HG03575 (cell line): ENCODE results near the gene MET.
"Not testable (repeated sequence)": the region's sequence is repeated elsewhere in the genome, so short reads cannot be mapped to it uniquely, and the experiment has no call there.

Source experiments
- ATAC-seq: cut with Tn5 transposase; IDR thresholded peaks from one replicate; pipeline ENCODE4 v1.9.1; 2021; ENCODE audit not compliant: unreplicated experiment, insufficient number of reproducible peaks, low FRiP score; ENCODE audit errors: extremely low read depth

MET gene

DNA sequence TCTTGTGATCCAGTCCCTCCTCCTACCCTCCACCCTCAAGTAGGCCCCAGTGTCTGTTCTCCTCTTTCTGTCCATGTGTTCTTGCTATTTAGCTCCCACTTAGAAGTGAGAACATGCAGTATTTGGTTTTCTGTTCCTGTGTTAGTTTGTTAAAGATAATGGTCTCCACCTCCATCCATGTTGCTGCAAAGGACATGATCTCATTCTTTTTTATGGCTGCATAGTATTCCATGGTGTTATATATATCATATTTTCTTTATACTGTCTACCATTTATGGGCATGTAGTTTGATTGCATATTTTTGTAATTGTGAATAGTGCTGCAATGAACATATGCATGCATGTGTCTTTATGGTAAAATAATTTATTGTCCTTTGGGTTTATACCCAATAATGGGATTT is 12.7 kb upstream of the MET start:
- not testable (repeated sequence) for ATAC-seq

DNA sequence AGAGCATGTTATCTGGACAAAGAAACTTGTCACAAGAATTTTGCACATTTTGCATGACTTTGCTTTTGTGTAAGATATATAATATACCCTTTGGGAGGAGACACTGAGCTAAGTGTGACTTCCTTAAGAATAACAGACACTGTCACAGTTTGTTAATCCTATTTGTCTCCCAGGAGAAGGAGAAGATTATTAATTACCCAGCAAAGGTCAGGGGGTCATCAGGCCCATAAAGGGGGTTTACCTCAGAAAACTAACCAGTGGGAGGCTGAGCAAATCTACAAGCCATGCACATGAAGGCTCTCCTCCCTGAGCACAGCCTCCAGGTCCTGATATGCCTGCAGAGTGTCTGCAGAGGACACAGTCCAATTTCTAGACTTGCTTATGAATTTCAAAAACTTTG is 10.1 kb upstream of the MET start:
- no peak for ATAC-seq

DNA sequence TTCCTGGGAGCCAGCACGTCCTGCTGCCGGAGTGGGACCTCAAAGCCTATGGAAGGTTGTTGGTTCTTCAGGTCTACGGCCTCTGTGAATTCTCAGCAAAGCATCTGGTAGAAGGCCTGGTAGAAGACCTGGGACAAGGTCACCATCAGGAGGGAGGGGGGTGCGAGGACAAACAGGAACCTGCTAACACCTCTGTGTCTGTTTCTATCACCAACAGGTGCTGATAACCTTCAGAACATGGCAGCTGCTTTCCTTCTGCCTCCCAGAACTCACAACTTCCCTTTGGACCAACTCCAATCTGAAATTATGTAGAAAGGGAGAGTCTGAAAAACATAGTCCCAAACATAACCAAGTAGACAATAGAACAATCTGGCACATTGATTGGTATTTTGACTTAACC is 8.3 kb upstream of the MET start:
- ATAC-seq: no peak

DNA sequence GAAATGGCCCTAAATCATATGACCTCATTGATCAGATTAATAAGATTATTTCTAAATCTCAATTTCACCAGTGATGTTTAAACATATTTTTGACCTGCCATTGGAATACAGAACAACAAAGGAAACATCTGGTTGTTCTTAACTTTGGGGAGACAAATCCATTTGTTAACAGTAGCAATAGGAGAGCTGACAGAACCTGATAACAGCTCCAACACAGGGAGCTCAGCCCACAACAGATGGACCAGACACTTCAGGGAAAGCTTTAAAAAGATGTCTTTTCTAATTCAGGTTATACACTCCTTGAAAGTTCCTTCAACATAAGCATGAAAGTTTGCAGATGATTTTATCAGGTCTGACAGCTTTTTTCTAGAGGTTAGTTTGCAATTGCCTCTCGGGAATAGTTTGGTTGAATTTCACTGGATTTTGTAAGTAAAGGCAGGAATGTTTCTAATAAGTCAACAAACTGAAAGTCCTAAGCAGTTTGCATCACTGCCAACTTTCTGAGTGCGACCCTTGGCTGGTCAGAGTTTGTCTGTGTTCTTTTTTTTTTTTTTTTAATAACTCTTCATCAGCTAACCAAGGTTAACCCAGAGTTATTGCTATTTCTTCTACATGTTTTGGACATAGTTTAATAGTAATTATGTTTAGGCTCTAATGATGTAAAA is 6.5 kb upstream of the MET start:
- no peak for ATAC-seq

DNA sequence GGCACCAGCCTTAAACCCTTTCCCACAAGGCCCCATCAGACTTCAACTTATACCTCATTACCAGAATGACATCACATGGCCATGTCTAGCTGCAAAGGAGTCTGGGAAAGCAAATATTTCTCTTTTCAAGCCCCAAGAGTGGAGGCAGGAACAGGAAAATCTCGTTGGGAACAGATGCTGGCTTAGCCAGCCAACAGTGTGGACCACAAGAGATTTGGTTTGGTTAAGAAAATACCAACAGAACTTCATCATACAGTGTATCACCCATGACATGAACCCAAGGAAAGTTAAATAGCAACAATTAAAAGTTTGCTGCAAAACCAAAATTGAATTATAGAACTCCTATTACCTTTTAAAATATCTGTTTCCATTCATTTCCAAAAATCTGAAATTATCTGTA is 2.2 kb upstream of the MET start:
- no peak for ATAC-seq

DNA sequence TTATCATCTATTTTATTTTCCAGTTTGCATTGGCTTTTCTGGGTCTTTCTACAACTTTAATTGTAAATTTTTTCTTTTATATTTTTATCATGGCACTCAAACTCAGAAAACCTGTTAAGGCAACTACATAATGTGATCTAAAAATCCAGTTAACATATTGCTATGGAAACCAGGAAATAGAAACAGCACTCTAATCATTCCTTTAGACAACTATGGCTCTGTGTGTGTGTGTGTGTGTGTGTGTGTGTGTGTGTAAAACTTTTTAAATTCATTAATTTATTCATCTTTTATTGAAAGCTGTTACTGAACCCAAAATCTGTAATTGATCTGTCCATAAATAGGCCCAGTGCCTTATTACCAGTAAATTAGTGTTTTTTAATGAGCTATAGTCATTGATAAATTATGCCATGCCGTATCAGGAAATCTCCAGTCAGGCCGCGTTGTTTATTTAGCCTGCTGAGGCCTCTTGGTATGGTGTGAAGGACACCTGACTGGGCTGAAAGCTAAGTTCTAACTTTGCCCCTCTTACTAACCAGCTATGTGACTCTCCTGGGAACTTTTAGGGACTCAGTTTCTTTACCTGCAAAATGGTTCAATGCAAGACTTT is 1.5 kb upstream of the MET start:
- no peak for ATAC-seq

DNA sequence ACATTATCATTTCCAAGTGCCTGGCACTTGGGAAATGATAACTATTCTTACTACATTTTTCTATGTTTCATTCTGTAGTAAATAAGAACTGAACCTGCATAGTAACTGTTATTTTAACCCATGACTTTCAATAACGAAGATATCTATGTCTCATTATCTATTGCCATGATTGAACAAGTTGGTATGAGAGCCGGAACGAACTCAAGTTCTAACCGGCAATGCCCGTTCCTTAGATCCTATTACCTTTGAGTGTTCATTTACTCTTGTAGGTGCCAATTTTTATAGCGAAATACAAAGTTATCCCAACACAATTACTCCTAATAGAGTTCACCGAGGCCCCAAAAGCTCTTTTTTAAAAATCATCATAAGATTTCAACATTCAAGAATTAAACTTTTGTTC is 885 bp upstream of the MET start:
- no peak for ATAC-seq

DNA sequence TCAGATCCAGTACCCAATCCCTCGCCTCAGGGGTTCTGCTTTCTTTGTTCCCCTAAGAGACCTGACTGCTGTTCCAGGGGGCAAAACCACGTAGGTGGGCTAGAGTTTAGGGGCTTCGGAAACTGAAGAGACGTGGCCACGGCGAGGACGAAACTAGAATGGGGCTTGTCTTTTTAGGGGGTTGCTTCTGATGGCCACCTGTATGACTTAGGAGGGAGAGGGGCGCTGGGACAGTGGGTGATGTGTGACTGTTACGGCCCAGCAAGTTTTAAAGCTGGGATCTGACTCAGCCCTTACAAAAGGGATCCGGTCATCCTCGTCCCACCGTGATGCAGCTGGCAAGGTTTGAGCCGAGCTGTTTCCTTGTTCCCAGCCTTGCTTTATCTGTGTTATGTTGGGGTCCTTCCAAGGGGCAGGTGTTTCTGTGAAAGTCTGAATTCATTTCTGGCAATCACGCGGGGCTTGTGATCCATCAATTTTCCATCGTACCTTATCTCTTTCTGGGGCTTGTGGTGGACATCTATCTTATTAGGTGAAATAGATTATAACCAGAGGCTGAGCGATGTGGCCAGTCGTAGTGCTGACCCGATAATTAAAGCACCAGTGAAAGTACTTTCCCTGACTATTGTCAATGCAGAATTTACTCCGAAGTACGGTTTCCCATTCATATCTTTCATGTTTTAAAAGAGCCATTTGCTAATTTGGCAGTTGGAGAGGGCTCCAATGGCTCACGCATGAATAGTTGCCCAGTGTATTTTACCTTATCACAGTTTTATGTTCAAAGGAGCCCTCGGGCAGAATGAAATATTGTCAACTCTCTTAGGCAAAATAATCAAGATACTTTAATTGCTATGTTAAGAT is 830 bp downstream of the MET start:
- ATAC-seq: no peak

DNA sequence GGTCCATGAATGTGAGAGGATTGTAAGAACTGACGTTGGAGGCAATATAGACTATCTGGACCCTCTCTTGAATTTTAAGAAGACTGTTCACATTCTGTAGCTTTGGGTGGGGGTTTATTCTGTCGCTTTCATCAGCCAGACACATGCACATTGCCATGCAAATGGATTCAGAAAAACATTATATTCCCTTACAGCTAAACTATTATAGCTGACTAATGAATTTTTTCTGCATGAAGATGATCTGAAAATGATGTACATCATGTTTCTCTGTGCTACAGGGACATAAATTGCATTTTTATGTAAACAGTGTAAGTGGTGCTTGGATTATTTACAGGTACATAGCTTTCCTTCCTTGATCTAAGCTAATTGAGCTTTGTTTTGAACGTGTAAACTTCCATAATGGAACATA is 1.5 kb downstream of the MET start:
- ATAC-seq: no peak

DNA sequence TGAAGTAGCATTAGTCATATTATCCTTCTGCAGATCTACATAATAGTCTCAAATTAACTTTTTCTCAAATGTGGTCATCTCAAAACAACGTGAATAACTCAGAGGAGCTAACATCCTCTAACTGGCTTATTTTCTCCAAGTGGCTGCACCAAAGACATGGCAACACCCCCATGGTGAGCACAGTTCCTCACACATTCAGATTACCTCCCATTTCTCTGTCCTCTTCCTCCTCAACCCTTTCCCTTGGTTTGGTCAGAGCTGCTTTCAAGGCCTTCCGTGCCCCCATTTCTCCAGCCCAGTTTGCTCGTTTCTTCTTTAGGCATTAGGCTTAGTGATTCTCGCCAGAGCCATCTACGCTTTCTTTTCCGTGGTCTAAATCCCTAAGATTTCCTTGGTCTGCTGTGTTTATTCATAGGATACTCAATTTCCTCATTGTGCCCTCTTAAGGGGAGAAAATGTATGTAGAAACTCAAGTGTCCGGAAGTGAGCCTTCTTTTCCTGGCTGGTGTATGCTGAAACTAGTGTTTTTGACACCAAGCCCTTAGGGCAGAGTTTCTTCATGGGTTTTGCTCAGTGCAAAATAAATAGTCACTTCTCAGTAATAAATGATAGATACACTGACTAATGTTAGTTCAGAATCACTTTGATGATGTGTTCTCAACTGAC is 2.6 kb downstream of the MET start:
- no peak for ATAC-seq

DNA sequence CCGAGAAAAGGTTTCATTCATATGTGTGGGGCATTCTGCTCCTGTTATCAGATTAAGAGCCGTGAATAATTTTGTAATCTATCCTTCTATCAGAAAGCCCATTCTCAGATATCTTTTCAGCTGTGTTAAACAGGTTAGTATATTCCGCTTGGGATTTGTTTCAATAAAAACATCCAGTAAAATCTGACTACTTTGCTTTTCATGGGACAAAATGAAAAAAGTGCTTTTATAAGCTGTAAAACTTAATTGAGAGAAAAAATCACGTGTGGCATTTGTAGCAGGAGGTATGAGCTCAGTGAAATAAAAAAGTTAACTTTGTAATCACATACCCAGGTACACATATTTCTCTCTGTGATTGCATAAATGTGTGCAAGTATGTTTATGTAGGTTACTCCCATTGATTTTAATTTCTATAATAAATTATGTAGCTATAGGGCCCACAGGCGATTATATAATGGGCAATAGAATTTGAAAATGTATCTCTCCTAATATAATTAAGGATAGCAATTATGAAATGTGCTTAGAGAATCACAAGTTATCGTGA is 3.9 kb downstream of the MET start:
- ATAC-seq: no peak

DNA sequence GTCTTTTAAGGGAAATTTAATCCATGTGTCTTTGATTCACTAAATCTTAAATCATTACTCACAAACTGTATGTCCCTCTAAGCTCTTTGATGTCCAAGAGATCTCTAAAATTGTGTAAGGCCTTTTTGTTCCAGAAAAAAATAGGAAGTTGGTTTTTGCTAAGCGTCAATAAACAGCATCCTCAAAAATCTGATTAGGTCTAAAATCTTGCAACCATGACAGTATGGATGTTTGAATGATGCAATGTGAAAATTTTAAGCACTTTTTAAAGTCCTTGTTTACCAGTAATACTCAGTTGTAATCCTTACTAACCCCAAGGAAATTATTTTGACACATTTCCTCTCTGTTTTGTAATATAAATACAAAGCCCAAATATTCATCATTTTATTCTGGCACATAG is 6.8 kb downstream of the MET start:
- ATAC-seq: no peak

DNA sequence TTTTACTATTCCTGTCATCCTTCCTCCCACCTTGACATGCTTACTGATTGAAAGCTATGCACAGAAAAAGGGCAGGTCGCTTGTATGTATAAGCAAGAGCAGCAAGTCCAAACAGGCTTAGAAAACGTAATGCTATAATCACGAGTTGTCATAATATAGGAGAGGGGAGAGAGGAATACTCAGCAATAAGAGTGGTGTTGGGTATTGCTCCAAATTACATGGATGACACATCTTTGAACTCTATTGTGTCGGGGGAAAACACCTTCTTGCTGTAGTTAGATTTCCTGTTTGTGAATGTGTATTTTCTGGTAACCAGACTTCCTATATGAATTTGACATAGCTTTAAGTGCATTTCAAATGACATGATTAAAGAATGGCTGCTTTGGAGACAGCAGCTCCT is 7.5 kb downstream of the MET start:
- ATAC-seq: peak; percentile 41

DNA sequence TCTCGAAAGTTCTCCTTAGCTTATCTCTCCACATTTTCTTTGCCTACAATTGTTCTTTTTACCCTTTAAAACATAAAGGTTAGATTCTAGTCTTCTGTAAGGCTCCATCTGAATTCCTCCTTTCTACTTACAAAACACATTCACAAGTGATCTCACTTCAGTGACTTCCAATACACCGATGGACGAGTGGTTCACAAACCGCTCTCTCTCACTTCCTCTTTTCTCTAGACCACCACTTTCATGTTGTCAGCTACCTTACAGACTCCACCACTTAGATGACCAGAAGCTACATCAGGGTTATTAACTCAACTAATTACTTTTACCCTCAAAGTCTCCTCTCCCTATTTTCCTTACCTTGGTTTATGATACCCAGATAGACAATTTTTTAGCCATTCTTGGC is 11.8 kb downstream of the MET start:
- ATAC-seq: peak; percentile 99

DNA sequence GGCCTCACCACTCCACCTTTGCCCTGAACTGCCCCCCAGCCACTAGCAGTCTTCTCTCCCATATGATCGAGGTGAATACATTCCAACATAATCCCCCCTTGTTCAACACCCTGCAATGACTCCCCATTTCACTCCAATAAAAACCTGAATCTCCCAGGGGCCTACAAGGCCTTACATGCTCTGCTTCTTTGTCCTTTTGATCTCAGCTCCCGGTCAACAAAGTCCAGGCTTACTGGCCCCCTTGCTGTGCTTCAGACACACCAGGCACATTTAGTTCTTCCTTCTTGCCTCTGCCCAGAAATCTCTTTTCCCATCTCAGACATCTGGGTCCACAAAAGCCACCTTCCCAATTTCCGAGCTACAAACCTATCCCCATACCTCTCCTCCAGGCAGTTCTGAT is 14.0 kb downstream of the MET start:
- no peak for ATAC-seq

DNA sequence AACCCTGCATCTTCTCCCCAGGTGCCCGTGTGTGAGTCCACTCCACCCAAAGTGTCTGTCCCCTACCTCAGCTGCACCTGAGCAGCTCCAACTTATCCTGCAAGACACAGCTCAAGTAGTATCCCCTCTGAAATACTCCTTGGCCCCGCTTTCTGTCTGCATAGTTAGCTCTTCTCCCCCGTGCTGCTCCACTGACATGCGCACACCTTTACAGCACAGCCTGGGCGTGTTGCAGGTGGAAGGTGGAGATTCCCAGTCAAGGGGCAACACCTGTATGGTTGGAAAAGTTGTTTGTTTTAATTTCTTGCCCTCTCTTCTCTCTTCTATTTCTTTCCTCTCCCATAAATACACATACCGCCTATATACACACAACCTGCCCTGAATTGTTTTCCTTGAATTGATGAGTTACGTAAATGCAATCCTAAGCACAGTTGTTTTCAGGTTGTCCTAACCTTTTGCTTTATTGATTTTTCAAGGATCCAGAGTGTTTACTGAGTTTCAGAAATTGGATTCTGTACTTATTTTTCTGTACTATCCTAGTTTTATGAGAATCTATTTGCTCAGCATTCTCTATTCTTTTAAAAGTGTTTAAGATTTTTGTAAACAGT is 14.9 kb downstream of the MET start:
- ATAC-seq: no peak

DNA sequence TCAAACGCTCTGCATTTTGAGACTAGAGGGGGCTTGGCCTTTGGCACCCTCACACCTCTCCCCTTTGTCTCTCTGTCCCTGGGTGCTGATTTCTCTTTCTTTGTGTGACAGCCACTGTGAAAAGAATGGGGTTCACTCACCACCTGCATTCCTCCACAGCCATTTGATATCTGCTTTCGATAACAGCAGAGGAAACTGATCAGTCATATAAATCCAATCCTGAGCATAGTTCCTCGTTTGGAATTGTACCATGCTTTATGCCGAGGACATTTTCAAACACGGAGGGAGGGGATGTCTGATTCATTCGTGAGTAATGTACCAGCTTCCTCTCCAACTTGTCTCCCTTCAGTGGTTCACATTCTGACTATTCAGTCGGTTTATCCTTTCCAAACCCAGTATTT is 15.8 kb downstream of the MET start:
- ATAC-seq: no peak

DNA sequence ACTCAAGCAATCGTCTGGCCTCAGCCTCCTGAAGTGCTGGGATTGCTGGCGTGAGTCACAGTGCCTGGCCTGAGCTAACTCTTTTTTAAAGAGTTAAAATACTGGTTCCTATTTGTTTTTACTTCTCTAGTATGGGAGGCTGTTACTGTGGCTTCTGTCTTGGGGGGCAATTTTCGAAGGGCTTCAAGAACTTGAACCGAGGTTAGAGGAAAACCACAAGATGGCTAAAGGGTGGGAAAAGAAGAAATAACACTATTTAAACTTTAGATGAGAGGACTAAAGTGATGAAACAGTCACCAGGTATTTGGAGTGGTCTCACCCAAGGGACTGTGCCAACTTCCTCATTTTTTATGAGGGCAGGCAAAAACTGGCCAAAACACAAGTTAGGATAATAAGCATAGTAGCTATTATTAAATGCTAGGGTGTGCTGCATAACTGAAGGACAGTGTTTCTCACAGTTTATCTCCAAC is 17.8 kb downstream of the MET start:
- ATAC-seq: no peak

DNA sequence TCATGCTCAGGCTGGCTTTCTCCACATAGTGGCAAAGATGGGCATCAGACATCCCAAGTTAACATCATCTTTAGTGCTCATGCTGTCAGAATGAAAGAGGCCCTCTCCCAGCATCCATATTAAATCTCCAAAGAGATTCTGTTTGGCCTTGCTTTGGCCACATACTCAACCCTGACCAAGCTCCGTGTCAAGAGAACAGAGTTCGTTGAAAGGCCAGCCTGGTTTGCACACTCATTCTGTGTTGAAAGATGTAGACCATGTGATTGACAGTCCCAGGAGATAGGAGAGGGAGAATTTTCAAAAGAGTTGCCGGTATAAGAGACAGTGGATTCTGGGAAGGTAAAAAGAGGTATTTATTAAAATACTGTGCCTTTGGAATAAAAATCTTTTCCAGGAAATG is 19.7 kb downstream of the MET start:
- ATAC-seq: no peak
